ENCODE data around the gene PPP1R15B.

Gene PPP1R15B

DNA sequence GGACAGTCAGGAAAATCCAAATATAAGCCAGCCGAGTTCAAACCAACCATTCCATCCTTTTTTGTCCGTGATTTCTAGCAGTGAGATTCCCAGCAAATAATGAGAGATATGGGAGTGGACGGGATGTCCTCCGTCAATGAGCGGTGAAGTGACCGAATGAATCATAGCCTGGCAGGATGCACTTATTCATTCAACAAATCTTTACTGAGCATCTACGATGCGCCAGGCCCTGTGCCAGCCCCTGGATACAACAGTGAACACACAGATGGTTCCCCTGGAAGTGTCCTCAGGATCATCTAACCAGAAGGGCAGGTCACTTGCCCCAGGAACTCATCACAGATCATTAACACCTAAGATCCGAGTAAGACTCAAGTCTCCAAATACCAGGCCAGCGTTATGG lies 43.7 kb downstream of the PPP1R15B start:
- DNase-seq (ENCODE audit: low read depth, low spot score) = no peak
- no peak for TF ChIP-seq ZNF274 (IDR thresholded peaks at IDR 0.05; ENCODE audit: low read depth, low read length)
- no peak for TF ChIP-seq SUZ12 (IDR thresholded peaks at IDR 0.05; ENCODE audit: extremely low read depth, insufficient read depth, insufficient read length)
- no peak for TF ChIP-seq YY1 (IDR thresholded peaks at IDR 0.05; ENCODE audit: insufficient read depth, insufficient read length)
- no peak overlapping the region for H3K9ac ChIP-seq (ENCODE audit: insufficient read length, low read depth)
- no peak overlapping the region for H3K4me3 ChIP-seq (ENCODE audit: insufficient read length, low read depth)
- peaks cover 26% of the 10 kb centered on the region for H3K27me3 ChIP-seq (ENCODE audit: insufficient read depth, insufficient read length)
- no peaks in the 10 kb centered on the region for H3K9me3 ChIP-seq (ENCODE audit: insufficient read depth, low read length)
- H3K36me3 ChIP-seq (ENCODE audit: insufficient read depth, insufficient read length, low read length) = no peaks in the 10 kb centered on the region
- no peaks in the 10 kb centered on the region for H3K4me1 ChIP-seq (ENCODE audit: insufficient read depth, insufficient read length)

DNA sequence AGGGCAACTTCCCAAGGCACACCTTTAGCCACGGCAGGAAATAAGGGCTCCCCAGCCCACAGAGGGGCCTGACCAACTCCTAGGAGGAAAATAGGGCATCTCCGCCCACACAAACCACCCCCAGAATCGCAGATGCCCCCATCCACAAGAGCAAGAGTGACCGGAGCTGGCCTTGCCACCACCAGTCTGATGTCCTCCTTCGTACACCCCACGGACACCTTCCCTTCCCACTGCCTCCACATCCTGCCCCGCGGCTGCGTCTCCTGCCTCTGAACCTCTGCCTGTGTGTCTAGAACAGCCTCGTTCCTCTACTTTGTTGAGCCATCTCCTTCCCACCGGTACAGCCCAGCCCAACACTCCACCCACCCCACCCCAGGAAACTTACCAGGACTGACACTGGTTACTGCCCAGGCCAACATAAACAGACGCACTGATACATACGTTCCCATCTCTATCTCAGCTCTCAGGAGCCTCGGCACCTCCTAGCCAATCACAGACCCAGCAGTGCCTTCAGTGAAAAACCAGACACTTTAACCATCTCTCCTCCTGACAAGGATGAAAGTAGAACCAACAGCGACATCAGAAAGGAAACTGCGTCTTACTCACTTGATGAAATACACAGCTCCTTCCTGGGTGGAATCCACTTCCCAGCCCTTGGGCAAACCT lies 44.3 kb downstream of the PPP1R15B start:
- Histone ChIP-seq H3K4me1 (ENCODE audit: insufficient read depth, insufficient read length) (no peaks in the 10 kb centered on the region), H3K36me3 (ENCODE audit: insufficient read depth, insufficient read length, low read length) (no peaks in the 10 kb centered on the region), H3K4me3 (ENCODE audit: insufficient read length, low read depth) (no peak overlapping the region), H3K9me3 (ENCODE audit: insufficient read depth, low read length) (no peaks in the 10 kb centered on the region), H3K27me3 (ENCODE audit: insufficient read depth, insufficient read length) (peaks cover 32% of the 10 kb centered on the region), H3K9ac (ENCODE audit: insufficient read length, low read depth) (peak overlapping the region; percentile 12)
- DNase-seq (ENCODE audit: low read depth, low spot score) = no peak
- TF ChIP-seq SUZ12 (IDR thresholded peaks at IDR 0.05; ENCODE audit: extremely low read depth, insufficient read depth, insufficient read length) (no peak), YY1 (IDR thresholded peaks at IDR 0.05; ENCODE audit: insufficient read depth, insufficient read length) (no peak), ZNF274 (IDR thresholded peaks at IDR 0.05; ENCODE audit: low read depth, low read length) (no peak)

DNA sequence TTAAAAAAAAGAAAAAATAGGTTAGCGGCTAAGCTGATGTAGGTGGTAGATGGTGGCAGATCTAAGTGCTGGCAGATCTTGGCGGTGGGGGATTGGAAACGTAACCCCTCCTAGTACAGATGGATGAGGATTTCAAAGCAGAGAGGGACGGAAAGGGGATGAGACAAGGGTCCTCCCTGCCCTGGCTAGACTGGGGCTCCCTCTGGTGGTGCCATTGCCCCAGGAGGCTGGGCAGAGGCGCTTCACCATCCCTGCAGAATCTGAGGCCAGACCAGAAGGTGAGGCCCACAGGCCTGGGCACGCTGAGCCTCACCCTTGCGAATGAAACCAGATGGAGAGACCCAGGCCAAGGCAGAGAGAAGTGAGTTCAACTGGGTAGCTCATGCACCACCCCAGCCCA lies 44.9 kb downstream of the PPP1R15B start:
- no peak overlapping the region for H3K4me3 ChIP-seq (ENCODE audit: insufficient read length, low read depth)
- peaks cover 34% of the 10 kb centered on the region for H3K27me3 ChIP-seq (ENCODE audit: insufficient read depth, insufficient read length)
- TF ChIP-seq SUZ12 (IDR thresholded peaks at IDR 0.05; ENCODE audit: extremely low read depth, insufficient read depth, insufficient read length) = no peak
- peak overlapping the region; percentile 12 for H3K9ac ChIP-seq (ENCODE audit: insufficient read length, low read depth)
- DNase-seq (ENCODE audit: low read depth, low spot score) = no peak
- no peaks in the 10 kb centered on the region for H3K4me1 ChIP-seq (ENCODE audit: insufficient read depth, insufficient read length)
- no peaks in the 10 kb centered on the region for H3K36me3 ChIP-seq (ENCODE audit: insufficient read depth, insufficient read length, low read length)
- no peaks in the 10 kb centered on the region for H3K9me3 ChIP-seq (ENCODE audit: insufficient read depth, low read length)

DNA sequence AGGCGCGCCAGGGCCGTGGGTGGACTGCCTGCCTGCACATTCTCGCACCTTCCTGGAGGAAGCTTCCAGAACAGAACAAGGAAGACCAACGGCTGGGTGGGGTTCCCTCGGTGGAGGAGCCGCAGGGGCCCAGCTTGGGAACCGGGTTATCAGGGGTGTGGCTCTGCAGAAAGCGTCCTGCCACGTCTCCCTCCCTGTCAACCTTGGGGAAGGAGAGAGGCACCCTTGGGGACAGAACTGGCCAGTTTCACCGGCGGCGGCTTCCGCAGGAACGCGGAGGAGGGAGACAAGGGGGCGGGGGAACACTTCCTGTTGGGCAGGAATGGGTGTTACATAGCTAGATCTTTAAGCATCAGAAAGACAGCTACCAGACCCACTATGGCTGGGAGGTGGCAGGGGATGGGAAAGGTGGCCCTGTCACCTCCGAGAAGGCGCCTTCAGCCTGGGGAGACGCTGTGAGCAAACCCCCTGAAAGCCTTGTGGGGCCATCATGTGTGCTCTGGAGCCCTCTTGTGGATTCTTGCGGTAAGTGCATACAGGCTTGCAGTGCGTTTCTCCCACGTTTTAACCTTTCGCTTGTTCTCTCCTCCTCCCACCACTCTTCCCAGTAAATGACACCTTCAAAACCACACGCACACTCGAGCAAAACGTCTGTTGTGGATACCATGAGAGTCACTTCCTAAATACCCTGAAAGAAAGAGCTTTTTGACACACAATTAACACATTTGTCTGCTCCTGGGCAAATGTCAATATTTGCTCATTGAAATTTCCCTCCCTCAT lies 48.1 kb downstream of the PPP1R15B start:
- no peaks in the 10 kb centered on the region for H3K9me3 ChIP-seq (ENCODE audit: insufficient read depth, low read length)
- H3K9ac ChIP-seq (ENCODE audit: insufficient read length, low read depth) = peak overlapping the region; percentile 77
- no peaks in the 10 kb centered on the region for H3K36me3 ChIP-seq (ENCODE audit: insufficient read depth, insufficient read length, low read length)
- peaks cover 37% of the 10 kb centered on the region for H3K27me3 ChIP-seq (ENCODE audit: insufficient read depth, insufficient read length)
- peak overlapping the region; percentile 22 for H3K4me3 ChIP-seq (ENCODE audit: insufficient read length, low read depth)
- DNase-seq (ENCODE audit: low read depth, low spot score) = peak; percentile 77
- TF ChIP-seq ZNF274 (IDR thresholded peaks at IDR 0.05; ENCODE audit: low read depth, low read length) (no peak), SUZ12 (IDR thresholded peaks at IDR 0.05; ENCODE audit: extremely low read depth, insufficient read depth, insufficient read length) (no peak), YY1 (IDR thresholded peaks at IDR 0.05; ENCODE audit: insufficient read depth, insufficient read length) (no peak)
- peaks cover 11% of the 10 kb centered on the region for H3K4me1 ChIP-seq (ENCODE audit: insufficient read depth, insufficient read length)

DNA sequence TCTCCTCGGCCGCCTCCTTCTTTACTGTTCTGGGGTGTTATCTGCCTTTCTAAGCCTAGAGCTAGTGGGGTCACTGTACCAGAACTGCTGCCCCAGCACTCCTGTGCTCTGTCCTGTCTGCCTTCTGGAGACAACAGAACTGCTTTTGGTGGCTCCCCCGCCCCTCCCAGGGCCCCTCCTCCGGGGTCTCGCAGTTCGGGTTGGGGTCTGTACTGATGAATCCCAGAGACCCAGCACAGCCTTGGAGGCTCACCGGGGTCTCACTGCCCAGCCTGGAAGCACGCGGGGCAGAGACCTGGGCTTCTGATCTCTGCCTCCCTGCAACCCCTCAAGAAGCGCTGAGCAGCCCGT lies 48.7 kb downstream of the PPP1R15B start:
- Histone ChIP-seq H3K4me3 (ENCODE audit: insufficient read length, low read depth) (peak overlapping the region; percentile 22), H3K9me3 (ENCODE audit: insufficient read depth, low read length) (no peaks in the 10 kb centered on the region), H3K27me3 (ENCODE audit: insufficient read depth, insufficient read length) (peaks cover 37% of the 10 kb centered on the region), H3K4me1 (ENCODE audit: insufficient read depth, insufficient read length) (peaks cover 16% of the 10 kb centered on the region), H3K9ac (ENCODE audit: insufficient read length, low read depth) (peak overlapping the region; percentile 77), H3K36me3 (ENCODE audit: insufficient read depth, insufficient read length, low read length) (no peaks in the 10 kb centered on the region)
- TF ChIP-seq ZNF274 (IDR thresholded peaks at IDR 0.05; ENCODE audit: low read depth, low read length) = no peak
- no peak for TF ChIP-seq YY1 (IDR thresholded peaks at IDR 0.05; ENCODE audit: insufficient read depth, insufficient read length)
- TF ChIP-seq SUZ12 (IDR thresholded peaks at IDR 0.05; ENCODE audit: extremely low read depth, insufficient read depth, insufficient read length) = no peak
- DNase-seq (ENCODE audit: low read depth, low spot score) = no peak

DNA sequence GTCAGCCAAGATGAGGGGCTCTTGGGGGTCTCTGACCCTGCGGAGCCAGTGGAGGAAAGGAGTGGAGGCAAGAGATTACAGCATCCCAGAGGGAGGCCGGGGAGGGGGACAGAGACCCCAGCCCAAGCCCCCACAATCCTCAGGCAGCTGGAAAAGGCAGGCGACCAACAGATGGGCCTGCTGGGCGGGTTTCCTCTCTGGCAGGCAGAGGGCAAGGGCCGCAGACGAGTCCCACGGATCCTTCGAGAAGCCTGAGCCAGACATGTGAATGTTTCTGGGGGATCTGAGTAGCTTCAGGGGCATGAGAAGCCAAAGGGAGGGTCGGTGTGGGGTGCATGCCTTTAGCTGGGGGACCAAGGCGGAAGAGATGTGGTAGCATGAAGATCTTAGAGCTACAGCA lies 49.8 kb downstream of the PPP1R15B start:
- no peak for DNase-seq (ENCODE audit: low read depth, low spot score)
- Histone ChIP-seq H3K4me3 (ENCODE audit: insufficient read length, low read depth) (no peak overlapping the region), H3K9ac (ENCODE audit: insufficient read length, low read depth) (no peak overlapping the region), H3K9me3 (ENCODE audit: insufficient read depth, low read length) (no peaks in the 10 kb centered on the region), H3K27me3 (ENCODE audit: insufficient read depth, insufficient read length) (peaks cover 37% of the 10 kb centered on the region), H3K4me1 (ENCODE audit: insufficient read depth, insufficient read length) (peaks cover 16% of the 10 kb centered on the region), H3K36me3 (ENCODE audit: insufficient read depth, insufficient read length, low read length) (no peaks in the 10 kb centered on the region)
- no peak for TF ChIP-seq ZNF274 (IDR thresholded peaks at IDR 0.05; ENCODE audit: low read depth, low read length)
- no peak for TF ChIP-seq YY1 (IDR thresholded peaks at IDR 0.05; ENCODE audit: insufficient read depth, insufficient read length)
- no peak for TF ChIP-seq SUZ12 (IDR thresholded peaks at IDR 0.05; ENCODE audit: extremely low read depth, insufficient read depth, insufficient read length)

DNA sequence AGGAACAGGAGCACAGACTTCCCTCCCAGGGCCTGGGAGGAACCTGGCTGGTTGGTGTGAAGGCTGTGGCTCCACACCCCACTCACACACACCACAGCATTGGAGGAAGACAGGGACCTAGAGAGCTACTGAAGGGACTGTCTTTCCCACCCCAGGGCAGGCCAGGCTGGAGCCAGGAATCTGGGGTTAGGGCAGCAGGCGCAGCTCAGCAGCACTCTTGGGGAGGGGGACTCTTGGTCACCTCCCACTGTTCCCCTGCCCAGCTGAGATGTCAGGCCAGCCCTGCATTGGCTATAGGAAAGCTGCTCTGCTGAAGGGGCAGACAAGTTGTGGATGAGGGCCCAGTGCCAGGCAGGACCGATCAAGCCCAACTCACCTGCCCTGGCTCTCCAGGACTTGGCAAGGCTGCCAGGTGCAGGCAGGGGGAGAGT lies 50.3 kb downstream of the PPP1R15B start:
- peaks cover 16% of the 10 kb centered on the region for H3K4me1 ChIP-seq (ENCODE audit: insufficient read depth, insufficient read length)
- no peak overlapping the region for H3K9ac ChIP-seq (ENCODE audit: insufficient read length, low read depth)
- H3K27me3 ChIP-seq (ENCODE audit: insufficient read depth, insufficient read length) = peaks cover 37% of the 10 kb centered on the region
- no peaks in the 10 kb centered on the region for H3K9me3 ChIP-seq (ENCODE audit: insufficient read depth, low read length)
- H3K36me3 ChIP-seq (ENCODE audit: insufficient read depth, insufficient read length, low read length) = no peaks in the 10 kb centered on the region
- no peak for TF ChIP-seq SUZ12 (IDR thresholded peaks at IDR 0.05; ENCODE audit: extremely low read depth, insufficient read depth, insufficient read length)
- no peak for TF ChIP-seq ZNF274 (IDR thresholded peaks at IDR 0.05; ENCODE audit: low read depth, low read length)
- TF ChIP-seq YY1 (IDR thresholded peaks at IDR 0.05; ENCODE audit: insufficient read depth, insufficient read length) = no peak
- no peak for DNase-seq (ENCODE audit: low read depth, low spot score)
- no peak overlapping the region for H3K4me3 ChIP-seq (ENCODE audit: insufficient read length, low read depth)

All from NT2/D1 (cell line).